ENCODE data around the gene TRPM2.

GRCh38 chr21:44434568-44434925 is 81.1 kb downstream of the TRPM2 start:
- TF ChIP-seq POLR2A (IDR thresholded peaks at IDR 0.05; ENCODE audit: low read depth, low read length) (no peak), POLR2AphosphoS5 (IDR thresholded peaks at IDR 0.05; ENCODE audit: low read depth, low read length) (no peak), TAF1 (IDR thresholded peaks at IDR 0.05; ENCODE audit: low read depth, low read length) (no peak), SPI1 (IDR thresholded peaks at IDR 0.05; ENCODE audit: low read depth, low read length) (no peak)
